ENCODE results near the gene RIN2. TPM values are rescaled to one million over a fixed set of nuclear protein-coding genes. Genes with fewer than 3 reads are reported as not detected.
A peak's percentile ranks its signal among the peaks of the same experiment; 100 is the strongest.

RIN2 gene, protein sequence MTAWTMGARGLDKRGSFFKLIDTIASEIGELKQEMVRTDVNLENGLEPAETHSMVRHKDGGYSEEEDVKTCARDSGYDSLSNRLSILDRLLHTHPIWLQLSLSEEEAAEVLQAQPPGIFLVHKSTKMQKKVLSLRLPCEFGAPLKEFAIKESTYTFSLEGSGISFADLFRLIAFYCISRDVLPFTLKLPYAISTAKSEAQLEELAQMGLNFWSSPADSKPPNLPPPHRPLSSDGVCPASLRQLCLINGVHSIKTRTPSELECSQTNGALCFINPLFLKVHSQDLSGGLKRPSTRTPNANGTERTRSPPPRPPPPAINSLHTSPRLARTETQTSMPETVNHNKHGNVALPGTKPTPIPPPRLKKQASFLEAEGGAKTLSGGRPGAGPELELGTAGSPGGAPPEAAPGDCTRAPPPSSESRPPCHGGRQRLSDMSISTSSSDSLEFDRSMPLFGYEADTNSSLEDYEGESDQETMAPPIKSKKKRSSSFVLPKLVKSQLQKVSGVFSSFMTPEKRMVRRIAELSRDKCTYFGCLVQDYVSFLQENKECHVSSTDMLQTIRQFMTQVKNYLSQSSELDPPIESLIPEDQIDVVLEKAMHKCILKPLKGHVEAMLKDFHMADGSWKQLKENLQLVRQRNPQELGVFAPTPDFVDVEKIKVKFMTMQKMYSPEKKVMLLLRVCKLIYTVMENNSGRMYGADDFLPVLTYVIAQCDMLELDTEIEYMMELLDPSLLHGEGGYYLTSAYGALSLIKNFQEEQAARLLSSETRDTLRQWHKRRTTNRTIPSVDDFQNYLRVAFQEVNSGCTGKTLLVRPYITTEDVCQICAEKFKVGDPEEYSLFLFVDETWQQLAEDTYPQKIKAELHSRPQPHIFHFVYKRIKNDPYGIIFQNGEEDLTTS
- not detected in 2 replicates for total RNA-seq (2011; cell fraction: chromatin; rRNA removed; ENCODE audit: low replicate concordance)
- not detected in 2 replicates for total RNA-seq (2011; cell fraction: nucleolus; rRNA removed)
- total RNA-seq (2011; cell fraction: nucleoplasm; rRNA removed): not detected in 2 replicates
- total RNA-seq (2014; rRNA removed) (not detected in 2 replicates), total RNA-seq (2014; rRNA removed; fragmentation: Illumina TruSeq; extraction: Trizol) (not detected in 2 replicates), total RNA-seq (2015; rRNA removed; fragmentation: Illumina TruSeq; extraction: Trizol) (not detected in 2 replicates), total RNA-seq (2021) (0.09 TPM in 2 replicates), polyA plus RNA-seq (2011; rRNA removed) (not detected in 2 replicates), polyA plus RNA-seq (2014; fragmentation: Illumina TruSeq; extraction: Trizol) (not detected in 2 replicates), polyA plus RNA-seq (2014; fragmentation: Nextera tagmentation; extraction: Ambion mirVana) (not detected), polyA plus RNA-seq (2014; rRNA removed) (not detected in 2 replicates), polyA minus RNA-seq (2011; rRNA and poly(A)+ RNA removed) (not detected in 2 replicates), Bru-seq, nascent RNA (percentile 15 among the genes with signal in this experiment), BruChase-seq, experiment 1, labeled RNA remaining after a 2-hour chase (percentile 15 among the genes with signal in this experiment), BruChase-seq, experiment 2, labeled RNA remaining after a 6-hour chase (percentile 19 among the genes with signal in this experiment)
- not detected in 2 replicates for polyA plus RNA-seq (2011; cell fraction: cytosol; rRNA removed)
- polyA plus RNA-seq (2011; cell fraction: nucleus; rRNA removed): not detected in 2 replicates
- not detected in 2 replicates for polyA plus RNA-seq (2012)
- polyA minus RNA-seq (2011; cell fraction: cytosol; rRNA and poly(A)+ RNA removed): not detected in 2 replicates
- polyA minus RNA-seq (2011; cell fraction: nucleus; rRNA and poly(A)+ RNA removed): not detected in 2 replicates
- long read RNA-seq, experiment 1: 0 reads
- long read RNA-seq, experiment 2: 0 reads
- long read RNA-seq, experiment 3: 0 reads

DNA sequence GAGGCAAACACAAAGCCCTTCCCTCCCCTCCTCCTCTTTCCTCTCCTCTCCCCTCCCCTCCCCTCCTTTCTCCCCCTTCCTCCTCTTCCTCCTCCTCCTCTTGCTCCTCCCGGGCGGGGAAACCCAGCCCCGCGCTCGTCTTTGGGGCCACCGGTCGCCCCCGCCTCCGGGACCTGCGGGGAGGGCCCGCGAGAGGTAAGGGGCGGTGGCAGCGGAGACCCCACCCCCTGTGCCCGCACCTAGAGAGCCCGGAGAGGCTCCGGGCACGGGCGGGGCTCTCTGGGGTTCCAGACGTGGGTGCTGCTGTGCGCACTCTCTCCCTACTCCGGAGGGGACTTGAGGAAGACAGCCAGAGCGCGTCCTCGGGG lies at the start of gene RIN2:
Gene RIN2, plus strand, starts transcription at position 126 of the 368 bp plus-strand sequence. CDS start 131,344 bp downstream, outside the sequence.
- Histone ChIP-seq H4K20me1 (replicated peaks; ENCODE audit: control insufficient read depth, insufficient read depth, low read length) (no peaks in the 10 kb centered on the region), H3K4me2 (ENCODE audit: insufficient read depth, low read length) (no peak within 1 kb of the TSS), H2AFZ (ENCODE audit: low read depth, low read length) (no peak within 1 kb of the TSS), H3K4me3 (no peak within 1 kb of the TSS), H3K9ac (ENCODE audit: insufficient read depth in 1 of 2, low read depth in 2 of 2, low read length in 2 of 2) (no peak within 1 kb of the TSS), H3K4me1 (replicated peaks in 1 of 2; ENCODE audit: control insufficient read depth in 2 of 2, insufficient read depth in 2 of 2, low read length in 2 of 2) (peaks cover 0 to 9% of the 10 kb centered on the region in 2 experiments; a peak in 1 of 5 replicates), H3K27ac (ENCODE audit: extremely low read depth, low read depth, low read length) (no peak within 1 kb of the TSS), H3K79me2 (ENCODE audit: control insufficient read depth, insufficient read depth, low read length) (no peaks in the 10 kb centered on the region), H3K9me3 (replicated peaks; ENCODE audit: control insufficient read depth, insufficient read depth, low read depth, low read length) (no peaks in the 10 kb centered on the region), H3K9me1 (ENCODE audit: control insufficient read depth, insufficient read depth, low read length) (no peaks in the 10 kb centered on the region), H3K36me3 (ENCODE audit: control insufficient read depth, insufficient read depth, low read length) (no peaks in the 10 kb centered on the region), H3K27me3 (ENCODE audit: control insufficient read depth in 2 of 2, insufficient read depth in 2 of 2, low read length in 2 of 2) (peaks cover 0 to 9% of the 10 kb centered on the region in 2 experiments; a peak in 2 of 5 replicates)
- intact Hi-C loops (cut with micrococcal nuclease): no loop called here
- WGBS (ENCODE audit: insufficient coverage, low coverage, missing lambda C conversion rate): 2% methylated on average over 13 of the region's 25 CpGs
- FAIRE-seq: no peak
- in situ Hi-C loops (cut with MboI): no loop called here
- ATAC-seq: no peak
- BruUV-seq (replicated peaks): no TSS peak
- POLR2A ChIA-PET: no interaction called here
- DNase-seq (ENCODE audit: extremely low read depth in 1 of 4, low spot score in 3 of 4): no peak
- TF ChIP-seq, protein P1, sequence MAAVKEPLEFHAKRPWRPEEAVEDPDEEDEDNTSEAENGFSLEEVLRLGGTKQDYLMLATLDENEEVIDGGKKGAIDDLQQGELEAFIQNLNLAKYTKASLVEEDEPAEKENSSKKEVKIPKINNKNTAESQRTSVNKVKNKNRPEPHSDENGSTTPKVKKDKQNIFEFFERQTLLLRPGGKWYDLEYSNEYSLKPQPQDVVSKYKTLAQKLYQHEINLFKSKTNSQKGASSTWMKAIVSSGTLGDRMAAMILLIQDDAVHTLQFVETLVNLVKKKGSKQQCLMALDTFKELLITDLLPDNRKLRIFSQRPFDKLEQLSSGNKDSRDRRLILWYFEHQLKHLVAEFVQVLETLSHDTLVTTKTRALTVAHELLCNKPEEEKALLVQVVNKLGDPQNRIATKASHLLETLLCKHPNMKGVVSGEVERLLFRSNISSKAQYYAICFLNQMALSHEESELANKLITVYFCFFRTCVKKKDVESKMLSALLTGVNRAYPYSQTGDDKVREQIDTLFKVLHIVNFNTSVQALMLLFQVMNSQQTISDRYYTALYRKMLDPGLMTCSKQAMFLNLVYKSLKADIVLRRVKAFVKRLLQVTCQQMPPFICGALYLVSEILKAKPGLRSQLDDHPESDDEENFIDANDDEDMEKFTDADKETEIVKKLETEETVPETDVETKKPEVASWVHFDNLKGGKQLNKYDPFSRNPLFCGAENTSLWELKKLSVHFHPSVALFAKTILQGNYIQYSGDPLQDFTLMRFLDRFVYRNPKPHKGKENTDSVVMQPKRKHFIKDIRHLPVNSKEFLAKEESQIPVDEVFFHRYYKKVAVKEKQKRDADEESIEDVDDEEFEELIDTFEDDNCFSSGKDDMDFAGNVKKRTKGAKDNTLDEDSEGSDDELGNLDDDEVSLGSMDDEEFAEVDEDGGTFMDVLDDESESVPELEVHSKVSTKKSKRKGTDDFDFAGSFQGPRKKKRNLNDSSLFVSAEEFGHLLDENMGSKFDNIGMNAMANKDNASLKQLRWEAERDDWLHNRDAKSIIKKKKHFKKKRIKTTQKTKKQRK (IDR thresholded peaks at IDR 0.05; ENCODE audit: borderline replicate concordance, low read depth, low read length): no peak
- CTCF ChIA-PET (ENCODE audit: low intra/inter-chr PET ratio): no interaction called here
